ENCODE data around the gene BHLHA9. TPM values are rescaled to one million over a fixed set of nuclear protein-coding genes. Genes with fewer than 3 reads are reported as not detected.
A peak's percentile ranks its signal among the peaks of the same experiment; 100 is the strongest.
"Not testable (repeated sequence)": the region's sequence is repeated elsewhere in the genome, so short reads cannot be mapped to it uniquely, and the experiment has no call there.

BHLHA9 gene
- total RNA-seq, 2 experiments from 2014 or later, result not detected

DNA sequence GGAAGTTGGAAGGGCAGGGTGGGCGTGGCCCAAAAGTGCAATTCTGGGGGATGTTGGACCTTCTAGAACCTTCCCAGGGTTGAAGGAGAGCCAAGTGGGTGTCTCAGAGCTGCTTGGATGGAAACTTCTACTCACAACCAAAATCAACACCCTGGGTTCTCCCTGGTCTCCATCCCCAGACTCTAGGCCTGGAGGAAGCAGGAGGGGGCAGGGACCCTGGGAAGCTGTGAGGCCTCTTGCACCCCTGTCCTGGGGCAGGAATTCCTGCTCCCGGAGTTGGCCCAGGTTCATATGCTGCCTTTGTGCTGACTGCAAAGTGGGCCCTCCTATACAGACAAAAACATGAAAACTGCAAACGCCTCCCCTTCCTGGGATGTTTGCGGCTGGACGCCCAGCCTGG is 34.3 kb downstream of the BHLHA9 start:
- no peaks in the 10 kb centered on the region for H3K36me3 Mint-ChIP-seq (ENCODE audit: low read depth)
- H3K27ac Mint-ChIP-seq, result no peak overlapping the region
- H3K4me3 Mint-ChIP-seq, result no peak overlapping the region
- DNase-seq (no peak), ATAC-seq (no peak)
- ChIA-PET POLR2A (no interaction called here), CTCF (no interaction called here)
- no peaks in the 10 kb centered on the region for H3K9me3 Mint-ChIP-seq
- TF ChIP-seq, protein P1, sequence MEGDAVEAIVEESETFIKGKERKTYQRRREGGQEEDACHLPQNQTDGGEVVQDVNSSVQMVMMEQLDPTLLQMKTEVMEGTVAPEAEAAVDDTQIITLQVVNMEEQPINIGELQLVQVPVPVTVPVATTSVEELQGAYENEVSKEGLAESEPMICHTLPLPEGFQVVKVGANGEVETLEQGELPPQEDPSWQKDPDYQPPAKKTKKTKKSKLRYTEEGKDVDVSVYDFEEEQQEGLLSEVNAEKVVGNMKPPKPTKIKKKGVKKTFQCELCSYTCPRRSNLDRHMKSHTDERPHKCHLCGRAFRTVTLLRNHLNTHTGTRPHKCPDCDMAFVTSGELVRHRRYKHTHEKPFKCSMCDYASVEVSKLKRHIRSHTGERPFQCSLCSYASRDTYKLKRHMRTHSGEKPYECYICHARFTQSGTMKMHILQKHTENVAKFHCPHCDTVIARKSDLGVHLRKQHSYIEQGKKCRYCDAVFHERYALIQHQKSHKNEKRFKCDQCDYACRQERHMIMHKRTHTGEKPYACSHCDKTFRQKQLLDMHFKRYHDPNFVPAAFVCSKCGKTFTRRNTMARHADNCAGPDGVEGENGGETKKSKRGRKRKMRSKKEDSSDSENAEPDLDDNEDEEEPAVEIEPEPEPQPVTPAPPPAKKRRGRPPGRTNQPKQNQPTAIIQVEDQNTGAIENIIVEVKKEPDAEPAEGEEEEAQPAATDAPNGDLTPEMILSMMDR (IDR thresholded peaks at IDR 0.05), result no peak
- peaks cover 12% of the 10 kb centered on the region for H3K27me3 Mint-ChIP-seq
- H3K4me1 Mint-ChIP-seq (ENCODE audit: low read depth), result no peaks in the 10 kb centered on the region
- intact Hi-C loops (cut with micrococcal nuclease), result no loop called here

DNA sequence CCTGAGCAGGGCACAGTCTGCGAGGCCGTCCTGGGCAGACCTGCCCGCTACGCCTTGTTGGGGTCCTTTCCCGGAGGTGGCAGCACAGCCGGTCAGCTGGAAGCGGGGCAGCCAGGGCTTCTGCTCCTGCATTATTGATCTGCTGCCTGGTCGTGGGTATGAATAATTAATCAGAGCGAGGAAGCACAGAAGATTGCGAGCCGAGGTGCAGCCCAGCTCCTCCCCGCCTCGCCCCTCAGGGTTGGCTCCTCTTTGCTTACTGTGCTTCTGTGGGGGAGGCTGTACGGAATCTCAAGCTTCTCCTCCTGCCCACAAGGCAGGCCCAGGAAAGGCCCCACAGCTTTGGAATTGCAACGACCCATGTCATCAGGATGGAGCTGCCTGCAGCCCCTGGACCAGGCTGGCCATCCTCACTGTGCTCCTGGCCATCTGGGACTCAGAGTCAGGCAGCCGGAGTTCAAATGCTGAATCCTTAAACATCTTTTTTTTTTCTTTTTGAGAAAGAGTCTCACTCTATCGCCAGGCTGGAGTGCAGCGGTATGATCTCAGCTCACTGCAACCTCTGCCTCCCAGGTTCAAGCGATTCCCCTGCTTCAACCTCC is 34.8 kb downstream of the BHLHA9 start:
- Mint-ChIP-seq H3K36me3 (ENCODE audit: low read depth) (no peaks in the 10 kb centered on the region), H3K27me3 (peaks cover 12% of the 10 kb centered on the region), H3K4me1 (ENCODE audit: low read depth) (no peaks in the 10 kb centered on the region), H3K27ac (no peak overlapping the region), H3K4me3 (no peak overlapping the region), H3K9me3 (no peaks in the 10 kb centered on the region)
- CTCF ChIA-PET, result no interaction called here
- POLR2A ChIA-PET, result interaction anchor here (0.6 kb wide), 1 partner anchor 310 kb away, joined by 4 read pairs; no protein-coding TSS in a partner anchor
- DNase-seq (no peak), ATAC-seq (no peak)
- TF ChIP-seq, protein P1 (IDR thresholded peaks at IDR 0.05), result no peak
- intact Hi-C loops (cut with micrococcal nuclease), result no loop called here

DNA sequence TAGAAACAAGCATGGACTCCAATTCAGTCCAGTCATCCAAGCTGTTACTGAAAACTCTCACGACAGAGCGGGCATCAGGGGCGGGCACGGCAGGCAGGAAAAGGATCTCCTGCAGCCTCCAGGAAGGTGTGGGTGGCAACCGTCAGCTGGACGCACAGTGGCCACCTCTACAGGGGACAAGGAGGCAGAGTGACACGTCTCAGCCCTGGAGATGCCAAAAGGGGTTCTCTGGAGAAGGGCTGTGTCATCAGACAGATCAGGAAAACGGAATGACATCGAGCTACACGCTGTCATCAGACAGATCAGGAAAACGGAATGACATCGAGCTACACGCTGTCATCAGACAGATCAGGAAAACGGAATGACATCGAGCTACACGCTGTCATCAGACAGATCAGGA is 37.6 kb downstream of the BHLHA9 start:
- ATAC-seq; DNase-seq; H3K4me3 Mint-ChIP-seq; H3K9me3 Mint-ChIP-seq; H3K4me1 Mint-ChIP-seq (ENCODE audit: low read depth); H3K27ac Mint-ChIP-seq; H3K36me3 Mint-ChIP-seq (ENCODE audit: low read depth); intact Hi-C loops (cut with micrococcal nuclease): not testable (repeated sequence)
- CTCF ChIA-PET, result interaction anchor here (1.2 kb wide), 1 partner anchor 25 kb away, joined by 4 read pairs; no protein-coding TSS in a partner anchor
- POLR2A ChIA-PET, result interaction anchor here (0.6 kb wide), 1 partner anchor 121 kb away, joined by 3 read pairs; no protein-coding TSS in a partner anchor
- peaks cover 14% of the 10 kb centered on the region for H3K27me3 Mint-ChIP-seq

DNA sequence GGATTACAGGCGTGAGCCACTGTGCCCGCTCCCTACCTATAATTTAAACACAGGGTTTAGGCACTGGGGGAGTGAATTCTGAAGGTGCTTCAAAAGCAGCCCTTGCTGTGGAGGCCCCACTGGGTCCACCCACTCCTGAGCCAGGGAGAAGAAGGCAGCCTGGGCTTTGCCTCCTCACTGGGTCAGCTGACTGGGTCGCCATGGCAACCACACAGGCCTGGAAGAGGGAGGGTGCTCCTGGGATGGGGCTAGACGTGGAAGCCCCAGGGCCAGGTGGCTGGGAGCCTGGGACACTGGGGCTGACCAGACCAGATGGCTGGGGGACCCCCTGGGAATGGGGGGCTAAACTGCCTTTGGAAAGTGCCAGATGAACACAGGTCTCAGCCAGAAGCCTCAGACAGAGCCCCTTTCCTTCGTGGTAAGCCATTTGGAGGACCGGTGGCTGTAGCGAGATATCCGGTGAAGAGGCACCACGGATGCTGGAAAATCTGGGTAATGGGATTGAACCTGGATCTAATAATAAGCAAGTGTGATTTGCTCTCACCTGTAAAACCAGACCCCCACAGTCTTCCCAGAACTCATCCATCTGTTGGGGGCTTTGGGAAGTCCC is 42.1 kb downstream of the BHLHA9 start:
- no peaks in the 10 kb centered on the region for H3K4me1 Mint-ChIP-seq (ENCODE audit: low read depth)
- TF ChIP-seq, protein P1 (IDR thresholded peaks at IDR 0.05), result no peak
- H3K9me3 Mint-ChIP-seq, result no peaks in the 10 kb centered on the region
- ChIA-PET POLR2A (no interaction called here), CTCF (no interaction called here)
- no peak overlapping the region for H3K27ac Mint-ChIP-seq
- intact Hi-C loops (cut with micrococcal nuclease), result no loop called here
- H3K36me3 Mint-ChIP-seq (ENCODE audit: low read depth), result no peaks in the 10 kb centered on the region
- H3K27me3 Mint-ChIP-seq, result peaks cover 12% of the 10 kb centered on the region
- peak; percentile 53 for ATAC-seq
- H3K4me3 Mint-ChIP-seq, result no peak overlapping the region
- DNase-seq, result no peak

DNA sequence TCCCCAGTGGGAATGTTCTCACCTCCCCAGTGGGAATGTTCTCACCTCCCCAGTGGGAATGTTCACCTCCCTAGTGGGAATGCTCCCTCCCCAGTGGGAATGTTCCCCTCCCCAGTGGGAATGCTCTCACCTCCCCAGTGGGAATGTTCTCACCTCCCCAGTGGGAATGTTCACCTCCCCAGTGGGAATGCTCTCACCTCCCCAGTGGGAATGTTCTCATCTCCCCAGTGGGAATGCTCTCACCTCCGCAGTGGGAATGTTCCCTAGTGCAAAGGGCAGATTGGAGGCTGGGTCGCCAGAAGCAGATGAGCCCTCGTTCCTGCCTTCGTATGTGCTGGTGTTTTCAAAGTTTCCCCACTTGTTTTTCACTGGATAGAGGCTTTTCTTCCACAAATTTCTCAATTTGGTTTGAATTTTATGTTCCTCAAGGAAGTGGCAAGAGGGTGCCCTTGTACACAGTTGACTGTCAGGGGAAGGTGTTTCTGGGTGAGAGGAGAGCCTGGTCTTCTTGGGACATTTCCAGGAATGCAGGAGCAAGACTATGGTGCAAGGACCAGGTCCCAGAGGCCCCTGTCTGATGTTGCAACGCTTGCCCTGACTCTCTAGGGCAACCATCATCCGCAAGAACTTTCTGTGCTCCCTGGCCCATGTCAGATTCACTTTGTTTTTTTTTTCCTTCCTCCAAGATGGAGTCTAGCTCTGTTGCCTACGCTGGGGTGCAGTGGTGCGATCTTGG is 43.2 kb downstream of the BHLHA9 start:
- ChIA-PET CTCF (no interaction called here), POLR2A (no interaction called here)
- ATAC-seq, result no peak
- TF ChIP-seq, protein P1 (IDR thresholded peaks at IDR 0.05), result no peak
- Mint-ChIP-seq H3K27ac (no peak overlapping the region), H3K4me3 (no peak overlapping the region), H3K36me3 (ENCODE audit: low read depth) (no peaks in the 10 kb centered on the region), H3K27me3 (peaks cover 10% of the 10 kb centered on the region), H3K4me1 (ENCODE audit: low read depth) (no peaks in the 10 kb centered on the region), H3K9me3 (no peaks in the 10 kb centered on the region)
- DNase-seq, result no peak
- intact Hi-C loops (cut with micrococcal nuclease), result no loop called here

All from activated CD8-positive, alpha-beta T cell treated with anti-CD3 and anti-CD28 coated beads for 36 hours (primary cell).